Measurements from ENCODE around the gene WDR45B. TPM values are rescaled to one million over a fixed set of nuclear protein-coding genes. Genes with fewer than 3 reads are reported as not detected.

The WDR45B gene
- total RNA-seq, 2 experiments from 2014 or later = 61.7 to 81.9 TPM

DNA sequence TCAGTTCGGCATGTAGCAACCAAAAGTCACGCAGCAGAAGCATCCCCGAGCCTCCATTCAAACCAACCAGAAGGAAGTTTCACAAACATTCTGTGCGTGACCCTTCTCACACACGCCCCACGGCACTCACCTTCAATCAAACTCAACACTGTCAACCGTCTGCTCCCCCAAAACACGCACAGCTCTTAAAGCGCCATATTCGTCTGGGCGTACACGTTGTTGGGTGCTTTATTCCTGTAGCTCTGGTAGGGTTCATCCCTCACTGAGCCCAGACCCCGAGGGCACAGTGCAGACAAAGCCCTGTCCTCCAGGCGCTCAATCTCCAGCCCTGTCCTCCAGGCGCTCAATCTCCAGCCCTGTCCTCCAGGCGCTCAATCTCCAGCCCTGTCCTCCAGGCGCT is 48.0 kb upstream of the WDR45B start:
- Histone ChIP-seq H3K36me3 (ENCODE audit: insufficient read depth, low read length) (no peaks in the 10 kb centered on the region; the same call in 1 of the 2 replicates), H2AFZ (ENCODE audit: low read length) (no peak overlapping the region), H4K20me1 (ENCODE audit: insufficient read depth, low read length) (no peaks in the 10 kb centered on the region), H3K4me1 (ENCODE audit: insufficient read depth, low read length, poor library complexity, severe bottlenecking) (peaks cover 7% of the 10 kb centered on the region), H3K27ac (ENCODE audit: low read depth, low read length, poor library complexity, severe bottlenecking) (no peak overlapping the region), H3K4me3 (ENCODE audit: low read depth, low read length, poor library complexity, severe bottlenecking) (no peak overlapping the region), H3K79me2 (ENCODE audit: insufficient read depth, low read depth, low read length) (no peaks in the 10 kb centered on the region), H3K9me3 (ENCODE audit: low read length) (peaks cover 18% of the 10 kb centered on the region), H3K9me2 (ENCODE audit: insufficient read depth, low read length) (no peaks in the 10 kb centered on the region), H3K4me2 (ENCODE audit: low read length) (no peak overlapping the region)
- BruUV-seq (replicated peaks) = no TSS peak
- ChIA-PET POLR2A (interaction anchor here (1.3 kb wide), 1 partner anchor 12 kb away, joined by 4 read pairs; no protein-coding TSS in a partner anchor), CTCF (ENCODE audit: unreplicated experiment) (no interaction called here)
- no peak for DNase-seq (ENCODE audit: low spot score)
- intact Hi-C loops (cut with micrococcal nuclease; ENCODE audit: unreplicated experiment) = no loop called here
- TF ChIP-seq, protein P1, sequence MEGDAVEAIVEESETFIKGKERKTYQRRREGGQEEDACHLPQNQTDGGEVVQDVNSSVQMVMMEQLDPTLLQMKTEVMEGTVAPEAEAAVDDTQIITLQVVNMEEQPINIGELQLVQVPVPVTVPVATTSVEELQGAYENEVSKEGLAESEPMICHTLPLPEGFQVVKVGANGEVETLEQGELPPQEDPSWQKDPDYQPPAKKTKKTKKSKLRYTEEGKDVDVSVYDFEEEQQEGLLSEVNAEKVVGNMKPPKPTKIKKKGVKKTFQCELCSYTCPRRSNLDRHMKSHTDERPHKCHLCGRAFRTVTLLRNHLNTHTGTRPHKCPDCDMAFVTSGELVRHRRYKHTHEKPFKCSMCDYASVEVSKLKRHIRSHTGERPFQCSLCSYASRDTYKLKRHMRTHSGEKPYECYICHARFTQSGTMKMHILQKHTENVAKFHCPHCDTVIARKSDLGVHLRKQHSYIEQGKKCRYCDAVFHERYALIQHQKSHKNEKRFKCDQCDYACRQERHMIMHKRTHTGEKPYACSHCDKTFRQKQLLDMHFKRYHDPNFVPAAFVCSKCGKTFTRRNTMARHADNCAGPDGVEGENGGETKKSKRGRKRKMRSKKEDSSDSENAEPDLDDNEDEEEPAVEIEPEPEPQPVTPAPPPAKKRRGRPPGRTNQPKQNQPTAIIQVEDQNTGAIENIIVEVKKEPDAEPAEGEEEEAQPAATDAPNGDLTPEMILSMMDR (conservative IDR thresholded peaks at IDR 0.05; ENCODE audit: low read length) = no peak
- no peak for TF ChIP-seq EZH2phosphoT487 (IDR thresholded peaks at IDR 0.05; ENCODE audit: borderline replicate concordance, low read depth, low read length)

DNA sequence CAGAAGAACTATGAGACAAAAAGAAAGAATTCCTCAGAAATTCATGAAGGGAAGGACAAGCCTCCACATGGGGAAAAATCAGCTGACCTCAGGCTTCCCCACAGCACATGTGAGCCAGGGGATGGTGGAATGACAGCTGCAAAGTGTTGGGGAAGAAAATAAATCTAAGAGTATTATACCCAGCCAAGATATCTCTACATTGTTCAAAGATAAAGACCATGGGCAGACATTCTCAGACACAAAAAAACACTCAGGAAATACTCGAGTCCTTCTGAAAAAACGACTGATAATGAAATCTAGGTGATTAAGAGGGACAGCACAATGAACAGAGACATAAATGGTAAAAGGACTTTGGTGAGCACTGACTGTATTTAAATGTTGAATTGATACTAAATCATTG is 46.4 kb upstream of the WDR45B start:
- no peak overlapping the region for H3K27ac ChIP-seq (ENCODE audit: low read depth, low read length, poor library complexity, severe bottlenecking)
- no peak overlapping the region for H3K4me2 ChIP-seq (ENCODE audit: low read length)
- intact Hi-C loops (cut with micrococcal nuclease; ENCODE audit: unreplicated experiment) = no loop called here
- H3K79me2 ChIP-seq (ENCODE audit: insufficient read depth, low read depth, low read length) = no peaks in the 10 kb centered on the region
- no peaks in the 10 kb centered on the region for H3K9me2 ChIP-seq (ENCODE audit: insufficient read depth, low read length)
- BruUV-seq (replicated peaks) = no TSS peak
- no peaks in the 10 kb centered on the region; the same call in 1 of the 2 replicates for H3K36me3 ChIP-seq (ENCODE audit: insufficient read depth, low read length)
- POLR2A ChIA-PET = interaction anchor here (0.7 kb wide), 1 partner anchor 229 kb away, joined by 3 read pairs; no protein-coding TSS in a partner anchor
- H3K9me3 ChIP-seq (ENCODE audit: low read length) = peaks cover 18% of the 10 kb centered on the region
- H3K4me1 ChIP-seq (ENCODE audit: insufficient read depth, low read length, poor library complexity, severe bottlenecking) = peaks cover 11% of the 10 kb centered on the region
- TF ChIP-seq, protein P1 (conservative IDR thresholded peaks at IDR 0.05; ENCODE audit: low read length) = no peak
- no peak for TF ChIP-seq EZH2phosphoT487 (IDR thresholded peaks at IDR 0.05; ENCODE audit: borderline replicate concordance, low read depth, low read length)
- H3K4me3 ChIP-seq (ENCODE audit: low read depth, low read length, poor library complexity, severe bottlenecking) = no peak overlapping the region
- no peaks in the 10 kb centered on the region for H4K20me1 ChIP-seq (ENCODE audit: insufficient read depth, low read length)
- CTCF ChIA-PET (ENCODE audit: unreplicated experiment) = no interaction called here
- no peak overlapping the region for H2AFZ ChIP-seq (ENCODE audit: low read length)
- DNase-seq (ENCODE audit: low spot score) = no peak

DNA sequence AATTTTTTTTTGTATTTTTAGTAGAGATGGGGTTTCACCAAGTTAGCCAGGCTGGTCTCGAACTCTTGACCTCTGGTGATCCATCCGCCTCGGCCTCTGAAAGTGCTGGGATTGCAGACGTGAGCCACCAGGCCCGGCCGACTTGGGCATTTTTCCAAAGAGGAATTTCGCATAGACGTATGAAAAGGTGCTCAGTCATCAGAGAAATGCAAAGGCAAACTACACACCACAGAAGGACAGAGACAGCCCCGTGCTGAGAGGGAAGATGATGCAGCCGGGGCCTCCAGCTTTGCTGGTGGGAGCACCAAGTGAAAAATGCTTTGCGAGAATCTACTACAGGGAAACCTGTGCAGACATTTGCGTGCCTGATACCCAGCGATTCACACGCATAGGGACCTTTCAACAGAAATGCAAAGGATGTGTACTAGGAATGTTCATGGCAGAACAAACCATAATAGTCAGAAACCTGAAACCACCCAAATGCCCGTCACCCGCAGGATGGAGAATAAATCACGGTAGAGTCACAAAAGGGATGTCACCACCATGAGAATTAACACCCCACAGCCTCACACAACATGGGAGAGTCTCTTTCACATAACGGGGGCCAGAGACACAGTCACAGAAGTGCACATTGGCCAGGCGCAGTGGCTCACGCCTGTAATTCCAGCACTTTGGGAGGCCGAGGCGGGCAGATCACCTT is 45.1 kb upstream of the WDR45B start:
- no peaks in the 10 kb centered on the region for H4K20me1 ChIP-seq (ENCODE audit: insufficient read depth, low read length)
- no TSS peak for BruUV-seq (replicated peaks)
- ChIA-PET CTCF (ENCODE audit: unreplicated experiment) (no interaction called here), POLR2A (no interaction called here)
- peaks cover 18% of the 10 kb centered on the region for H3K9me3 ChIP-seq (ENCODE audit: low read length)
- H3K9me2 ChIP-seq (ENCODE audit: insufficient read depth, low read length) = no peaks in the 10 kb centered on the region
- no peak overlapping the region for H3K4me2 ChIP-seq (ENCODE audit: low read length)
- H3K4me3 ChIP-seq (ENCODE audit: low read depth, low read length, poor library complexity, severe bottlenecking) = no peak overlapping the region
- no peak for DNase-seq (ENCODE audit: low spot score)
- H2AFZ ChIP-seq (ENCODE audit: low read length) = no peak overlapping the region
- no peaks in the 10 kb centered on the region; the same call in 1 of the 2 replicates for H3K36me3 ChIP-seq (ENCODE audit: insufficient read depth, low read length)
- intact Hi-C loops (cut with micrococcal nuclease; ENCODE audit: unreplicated experiment) = no loop called here
- H3K27ac ChIP-seq (ENCODE audit: low read depth, low read length, poor library complexity, severe bottlenecking) = no peak overlapping the region
- H3K4me1 ChIP-seq (ENCODE audit: insufficient read depth, low read length, poor library complexity, severe bottlenecking) = peaks cover 11% of the 10 kb centered on the region
- TF ChIP-seq, protein P1 (conservative IDR thresholded peaks at IDR 0.05; ENCODE audit: low read length) = no peak
- TF ChIP-seq EZH2phosphoT487 (IDR thresholded peaks at IDR 0.05; ENCODE audit: borderline replicate concordance, low read depth, low read length) = no peak
- H3K79me2 ChIP-seq (ENCODE audit: insufficient read depth, low read depth, low read length) = no peaks in the 10 kb centered on the region
